Adrenal gland (tissue), 5 donors: ENCODE data around the gene NRDE2.

Experiments
- CTCF ChIP-seq, 6 experiments: fragments of 450-650 bp in 4 of 6; fragments of 200-600 bp in 2 of 6; sonication (generic) in 1 of 6; IDR thresholded peaks; 1 replicate in 5 of 6; 2 replicates in 1 of 6; pipeline versions ENCODE4 v1.5.1 to v1.8.0; 2016 to 2021; ENCODE audit warnings: antibody characterized with exemption in 6 of 6, mild to moderate bottlenecking in 2 of 6, moderate library complexity in 1 of 6
- POLR2A ChIP-seq, 2 donors: fragments of 450-650 bp; IDR thresholded peaks; one replicate each; pipeline ENCODE4 v1.6.1; 2017; ENCODE audit warnings: antibody characterized with exemption in 2 of 2, mild to moderate bottlenecking in 2 of 2, moderate library complexity in 1 of 2
- donor health status: DM: no; HTN: no; CAD: no.

- TF ChIP-seq CTCF (IDR thresholded peaks at IDR 0.05) = no peak
- no peak for TF ChIP-seq POLR2A (IDR thresholded peaks at IDR 0.05)
Measured at GRCh38 chr14:90362558-90362896, 30.8 kb upstream of the NRDE2 start.
